HG03175 (cell line): ENCODE measurements around the gene PARP6.
A peak's percentile ranks its signal among the peaks of the same experiment; 100 is the strongest.

Experiments
- ATAC-seq: cut with Tn5 transposase; IDR thresholded peaks from one replicate; pipeline ENCODE4 v1.9.1; 2021; ENCODE audit warnings: mild to moderate bottlenecking, moderate library complexity; ENCODE audit not compliant: unreplicated experiment

PARP6 gene, protein sequence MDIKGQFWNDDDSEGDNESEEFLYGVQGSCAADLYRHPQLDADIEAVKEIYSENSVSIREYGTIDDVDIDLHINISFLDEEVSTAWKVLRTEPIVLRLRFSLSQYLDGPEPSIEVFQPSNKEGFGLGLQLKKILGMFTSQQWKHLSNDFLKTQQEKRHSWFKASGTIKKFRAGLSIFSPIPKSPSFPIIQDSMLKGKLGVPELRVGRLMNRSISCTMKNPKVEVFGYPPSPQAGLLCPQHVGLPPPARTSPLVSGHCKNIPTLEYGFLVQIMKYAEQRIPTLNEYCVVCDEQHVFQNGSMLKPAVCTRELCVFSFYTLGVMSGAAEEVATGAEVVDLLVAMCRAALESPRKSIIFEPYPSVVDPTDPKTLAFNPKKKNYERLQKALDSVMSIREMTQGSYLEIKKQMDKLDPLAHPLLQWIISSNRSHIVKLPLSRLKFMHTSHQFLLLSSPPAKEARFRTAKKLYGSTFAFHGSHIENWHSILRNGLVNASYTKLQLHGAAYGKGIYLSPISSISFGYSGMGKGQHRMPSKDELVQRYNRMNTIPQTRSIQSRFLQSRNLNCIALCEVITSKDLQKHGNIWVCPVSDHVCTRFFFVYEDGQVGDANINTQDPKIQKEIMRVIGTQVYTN

DNA sequence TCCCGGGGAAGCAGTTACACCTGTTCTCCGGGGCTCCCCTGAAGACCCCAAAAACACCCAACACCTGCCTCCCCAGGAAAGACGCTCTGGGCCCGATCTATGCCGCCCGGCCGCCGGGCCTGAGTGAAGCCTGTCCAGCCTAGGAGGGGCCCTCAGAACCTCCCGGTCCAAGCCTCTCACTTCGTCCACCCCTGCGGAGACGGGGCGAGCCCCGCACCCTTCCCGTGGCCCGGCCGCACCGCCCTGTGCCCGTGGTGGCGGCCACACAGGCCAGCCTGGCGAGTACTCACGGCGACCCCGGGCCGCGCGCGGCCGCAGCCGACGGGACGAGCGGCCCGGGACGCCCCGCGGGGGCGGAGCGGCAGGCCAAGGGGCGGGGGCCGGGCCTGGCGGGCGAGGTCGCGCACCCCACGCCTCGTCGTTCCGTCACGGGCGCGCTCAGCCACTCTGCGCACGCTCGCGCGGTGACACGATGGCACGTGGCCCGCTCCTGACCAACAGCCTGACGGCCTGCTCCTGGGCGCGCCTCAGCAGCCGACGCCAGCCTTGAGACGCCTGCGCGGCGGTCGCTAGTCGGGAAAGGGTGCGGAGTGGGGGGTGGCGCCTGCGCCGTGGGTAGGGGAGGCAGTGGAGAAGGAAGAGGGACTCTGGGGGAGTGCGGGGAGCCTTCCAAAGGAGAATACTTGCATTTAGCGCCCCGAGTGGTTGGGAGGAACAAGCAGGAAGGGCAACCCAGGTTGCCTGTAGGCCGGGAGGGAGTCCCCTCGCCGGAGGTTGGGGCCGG lies at the start of gene PARP6:
Gene PARP6, minus strand, starts transcription at position 342 of the 784 bp plus-strand sequence. CDS start 5,077 bp downstream, outside the sequence.
- peak; percentile 96 for ATAC-seq

DNA sequence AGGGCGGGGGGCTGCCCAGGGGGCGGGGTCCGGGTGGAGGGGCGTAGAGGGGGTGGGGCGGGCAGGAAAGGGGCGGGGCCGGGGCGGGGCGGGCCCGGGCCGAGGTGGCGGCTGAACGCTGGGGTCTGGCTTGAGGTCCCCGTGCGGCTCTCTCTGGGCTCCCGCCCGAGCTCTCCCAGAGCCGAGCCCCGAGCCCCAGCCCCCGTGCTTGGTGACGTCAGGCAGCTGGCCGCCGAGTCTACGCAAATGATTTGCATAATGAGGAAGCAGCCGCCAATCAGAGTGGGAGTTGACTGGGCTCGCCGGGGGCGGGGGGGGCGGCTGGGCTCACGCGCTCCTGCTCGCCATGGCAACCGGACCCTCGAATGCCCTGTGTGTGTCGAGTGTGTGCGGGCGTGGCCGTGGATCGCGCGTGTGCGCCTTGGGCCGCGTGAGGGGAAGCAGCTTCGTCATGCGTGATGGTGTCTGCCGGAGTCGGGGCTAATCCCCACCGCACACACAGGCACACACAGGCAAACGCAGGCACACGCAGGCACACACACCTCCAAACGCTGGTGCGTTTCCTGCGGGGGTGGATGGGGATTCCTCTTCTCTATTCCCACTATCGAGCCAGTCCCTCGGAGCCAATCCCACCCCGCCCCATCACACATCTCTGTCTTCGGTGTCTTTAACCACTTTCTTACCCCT lies 47.8 kb upstream of the PARP6 start, which contains the start of gene CELF6:
Gene CELF6, minus strand, starts transcription at position 173 of the 687 bp plus-strand sequence. CDS start 283 bp downstream, outside the sequence.
- peak; percentile 75 for ATAC-seq

DNA sequence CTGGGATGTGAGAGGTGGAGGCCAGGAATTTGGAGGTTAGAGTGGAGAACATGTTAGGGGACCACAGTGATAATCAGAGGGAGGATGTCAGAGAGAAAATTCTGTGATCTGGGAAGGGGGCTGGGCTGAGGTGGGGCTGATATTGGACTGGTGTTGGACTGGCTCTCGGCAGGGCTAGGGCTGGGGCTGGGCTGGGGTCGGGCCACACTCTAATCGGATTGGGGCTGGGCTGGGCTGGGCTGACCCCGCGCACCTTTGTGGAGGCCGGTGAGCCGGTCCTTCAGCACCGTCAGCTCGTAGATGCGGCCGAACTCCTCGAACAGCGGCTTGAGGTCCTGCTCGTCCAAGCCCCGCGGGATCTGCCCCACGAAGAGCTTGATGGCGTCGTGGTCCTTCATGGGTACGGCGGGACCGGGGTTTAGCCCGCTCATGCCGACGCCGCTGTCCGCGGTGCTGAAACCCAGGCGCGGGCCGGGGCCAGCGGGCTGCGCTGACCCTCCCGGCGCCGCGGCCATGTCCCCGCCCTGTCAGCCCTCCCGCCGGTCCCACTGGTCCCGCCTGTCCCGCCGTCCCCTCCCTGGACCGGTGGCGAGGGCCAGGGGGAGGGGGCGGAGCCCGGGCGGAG lies 47.1 kb upstream of the PARP6 start:
- ATAC-seq, result peak; percentile 13

DNA sequence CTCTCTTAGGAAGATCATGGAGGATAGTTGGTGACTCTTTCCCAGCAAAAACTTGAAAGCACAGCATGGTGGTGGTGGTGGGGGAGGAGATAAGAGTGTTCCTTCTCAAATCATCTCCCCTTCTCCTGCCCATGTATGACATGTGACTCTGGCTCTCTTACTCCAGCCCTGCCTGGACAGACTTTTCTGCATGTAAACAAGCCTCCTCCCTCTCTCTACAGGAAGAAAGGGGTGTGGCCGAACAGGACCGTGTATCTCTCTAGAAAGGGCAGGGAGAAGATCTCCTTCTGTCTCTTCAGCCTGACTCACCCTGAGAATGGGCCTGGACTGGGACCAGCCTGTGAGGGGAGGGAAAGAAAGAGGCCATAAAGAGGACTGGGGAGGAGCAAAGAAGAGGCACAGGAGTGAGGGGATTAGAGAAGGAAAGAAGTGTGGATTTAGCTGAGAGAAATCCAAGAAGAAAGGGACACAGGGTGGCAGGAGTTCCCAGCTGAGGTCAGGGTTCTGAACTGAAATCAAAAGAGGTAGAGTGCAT lies 46.1 kb upstream of the PARP6 start:
- ATAC-seq, result no peak

DNA sequence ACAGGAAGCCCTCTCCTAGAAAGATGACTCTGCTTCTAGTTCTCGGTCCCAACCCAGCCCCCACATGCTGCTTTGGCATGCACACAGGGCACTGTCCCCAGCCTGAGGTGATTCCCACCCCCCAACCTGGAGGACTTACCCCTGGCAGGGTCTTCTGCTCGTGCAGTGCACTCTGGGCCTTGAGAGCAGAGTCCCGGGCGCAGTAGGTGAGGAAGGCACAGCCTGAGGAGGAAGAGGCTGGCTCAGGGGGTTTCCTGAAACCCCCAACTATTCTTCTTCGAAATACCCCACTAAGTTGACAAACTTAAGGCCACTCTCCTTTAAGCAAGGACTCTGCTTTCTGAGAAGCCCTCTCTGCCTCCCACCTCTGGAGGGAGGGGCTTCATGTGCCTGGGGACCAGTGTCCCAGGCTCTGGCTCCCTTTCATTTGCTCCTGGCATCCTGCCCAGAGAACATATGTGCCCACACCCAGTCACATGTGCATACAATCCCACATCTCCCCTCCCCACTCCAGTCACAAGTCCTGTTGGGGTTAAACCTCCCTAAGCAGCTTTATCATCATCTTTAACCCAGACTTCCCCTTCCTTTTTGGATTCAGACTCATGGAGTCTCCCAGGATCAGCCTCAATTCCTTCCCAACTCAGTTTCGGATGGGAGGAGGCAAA lies 43.5 kb upstream of the PARP6 start:
- ATAC-seq, result no peak

DNA sequence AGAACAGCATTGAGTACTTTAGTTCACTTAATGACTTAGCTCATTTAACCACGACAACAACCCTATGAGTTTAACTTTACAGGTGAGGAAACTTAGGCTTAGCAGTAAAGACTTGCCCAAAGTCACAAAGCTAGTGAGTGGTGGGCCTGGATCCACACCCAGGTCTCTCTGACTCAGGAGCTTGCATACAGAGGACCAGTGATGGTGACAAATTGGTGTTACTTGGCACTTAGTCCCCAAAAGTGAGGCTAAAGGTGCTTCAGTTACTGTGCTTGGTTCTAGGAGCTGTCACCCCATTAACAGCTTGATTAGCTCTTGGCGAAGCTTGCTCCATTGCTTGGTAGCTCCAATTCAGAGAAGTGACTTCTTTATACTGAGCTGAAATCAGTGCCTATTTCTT lies 41.5 kb upstream of the PARP6 start:
- ATAC-seq, result no peak

DNA sequence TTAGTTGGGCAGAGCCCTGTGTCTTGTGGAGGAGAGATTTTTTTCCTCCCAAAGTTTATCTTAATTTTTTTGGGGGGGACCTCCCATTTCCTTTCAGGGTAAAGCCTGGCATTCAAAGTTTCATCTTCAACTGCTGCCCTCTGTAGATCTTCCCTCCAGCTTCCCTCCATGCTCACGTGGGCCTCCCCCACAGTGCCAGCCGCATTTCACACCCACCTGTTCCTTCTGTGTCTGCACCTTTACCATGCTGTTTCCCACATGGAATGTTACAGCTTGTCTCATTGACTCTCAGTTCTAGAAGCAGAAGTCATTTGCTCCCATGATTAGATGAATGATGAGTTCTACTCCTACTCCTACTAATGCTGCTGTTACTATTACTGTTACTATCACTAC lies 41.1 kb upstream of the PARP6 start:
- ATAC-seq, result no peak

DNA sequence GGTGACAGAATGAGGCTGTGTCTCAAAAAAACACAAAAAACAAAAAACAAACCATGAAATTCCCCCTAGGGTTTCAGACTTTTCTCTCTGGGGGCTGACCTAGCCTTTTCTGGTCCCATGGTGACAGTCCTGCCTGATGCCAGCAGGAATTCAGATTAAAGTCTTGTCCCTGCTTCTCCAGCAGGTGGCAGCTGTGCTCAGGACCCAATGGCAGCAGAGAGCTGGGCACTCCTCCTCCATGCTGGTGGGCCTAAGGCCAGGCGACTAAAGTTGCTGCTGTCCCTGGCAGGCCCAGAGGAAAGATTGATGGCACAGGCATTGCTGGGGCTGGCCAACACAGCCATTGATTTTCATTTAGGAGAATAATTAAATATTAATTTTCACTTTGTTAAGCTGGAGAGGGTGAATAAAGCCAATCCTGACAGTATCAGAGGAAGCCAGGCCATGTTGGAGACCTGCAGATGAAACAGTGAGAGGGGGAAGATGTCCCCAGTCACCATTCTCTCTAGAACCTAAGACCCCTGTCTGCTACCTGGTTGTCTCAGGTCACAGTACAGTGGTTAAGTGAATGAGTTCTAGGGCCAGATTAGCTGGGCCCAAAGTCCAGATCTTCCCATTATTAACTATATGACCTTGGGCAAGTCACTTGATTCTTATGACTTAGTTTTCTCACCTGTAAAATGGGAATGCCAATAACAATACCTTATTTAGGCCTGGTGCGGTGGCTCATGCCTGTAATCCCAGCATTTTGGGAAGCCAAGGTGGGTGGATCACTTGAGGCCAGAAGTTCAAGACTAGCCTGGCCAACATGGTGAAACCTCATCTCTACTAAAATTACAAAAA lies 40.5 kb upstream of the PARP6 start:
- ATAC-seq, result peak; percentile 79

DNA sequence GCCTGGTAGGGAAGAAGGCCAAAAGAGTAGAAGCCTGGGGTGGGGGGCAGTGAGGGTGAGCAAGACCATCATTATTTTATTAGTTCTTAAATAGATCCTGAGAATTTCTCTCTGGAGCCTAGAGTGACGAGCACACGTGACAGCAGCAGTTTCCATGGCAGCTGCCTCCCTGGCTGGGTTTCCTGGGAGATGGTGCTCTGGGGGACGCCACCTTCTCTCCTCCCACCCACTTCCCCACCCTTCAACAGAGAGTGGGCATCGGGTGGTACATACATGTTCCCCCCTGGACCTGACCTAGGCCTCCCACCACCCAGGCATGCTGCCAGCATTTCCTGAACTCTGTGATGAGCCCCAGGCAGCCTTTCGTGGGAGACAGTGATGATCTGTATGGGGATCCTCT lies 34.7 kb upstream of the PARP6 start:
- ATAC-seq, result no peak

DNA sequence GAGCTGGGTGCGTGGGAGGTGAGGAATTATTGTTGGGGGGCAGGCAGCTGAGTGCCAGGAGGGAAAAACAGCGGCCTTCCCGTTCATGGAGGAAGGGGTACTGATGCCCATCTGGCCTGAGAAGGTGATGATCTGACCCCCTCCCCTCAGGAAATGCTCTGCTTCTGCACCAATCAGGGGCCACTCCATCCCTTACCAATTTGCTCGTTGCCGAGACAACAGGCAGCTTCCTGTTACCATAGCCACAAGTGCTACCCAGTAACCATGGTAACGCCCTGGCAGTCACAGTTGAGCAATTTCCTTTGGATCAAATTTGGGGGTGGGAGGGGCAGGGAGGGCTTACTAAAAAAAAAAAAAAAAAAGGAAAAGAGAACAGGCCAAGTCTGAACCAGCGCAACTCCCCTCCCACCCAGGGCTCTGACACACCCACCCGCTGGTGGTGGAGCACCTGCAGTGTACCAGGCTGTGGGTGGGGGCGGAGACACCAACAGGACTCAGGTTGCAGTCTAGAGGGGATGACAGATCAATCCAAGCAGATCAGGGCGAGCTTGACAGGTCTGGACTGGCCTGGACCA lies 33.9 kb upstream of the PARP6 start:
- ATAC-seq, result no peak

DNA sequence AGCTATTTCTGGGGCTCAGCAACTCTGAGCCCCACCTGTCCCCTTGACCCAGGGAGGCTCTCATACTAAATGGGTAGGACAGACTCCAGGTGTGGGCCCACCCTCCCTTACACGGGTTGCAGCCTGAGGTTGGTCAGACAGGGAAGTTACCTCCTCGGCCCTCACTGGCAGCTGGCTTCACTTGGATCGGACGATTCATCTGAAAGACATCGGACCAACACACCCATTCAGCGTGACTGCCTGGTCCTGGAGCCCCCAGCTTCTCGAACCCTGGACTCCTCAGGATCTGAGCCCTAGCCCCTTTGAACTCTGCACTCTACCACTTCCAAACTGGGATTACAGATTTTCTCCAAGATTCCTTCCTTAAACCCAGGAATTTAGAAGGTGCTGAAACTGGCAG lies 32.2 kb upstream of the PARP6 start:
- no peak for ATAC-seq

DNA sequence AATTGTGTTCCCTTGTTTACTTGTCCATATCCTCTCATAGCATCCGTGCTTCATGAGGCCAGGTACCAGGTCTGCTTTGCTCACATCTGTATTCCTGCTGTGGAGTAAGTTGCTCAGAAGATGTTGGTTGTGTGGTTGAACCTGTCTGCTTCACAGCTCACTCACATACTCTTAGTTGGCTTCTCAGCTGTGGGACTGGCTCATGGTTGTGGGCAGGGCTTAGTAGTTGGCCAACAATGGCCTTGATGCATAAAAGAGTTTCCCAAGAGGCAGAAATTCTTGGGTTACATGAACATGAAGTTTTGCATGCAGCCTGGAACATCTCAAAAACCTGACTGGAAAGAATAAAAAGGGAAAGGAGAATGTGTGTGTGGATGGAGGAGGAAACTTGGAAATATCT lies 30.6 kb upstream of the PARP6 start:
- ATAC-seq, result no peak

DNA sequence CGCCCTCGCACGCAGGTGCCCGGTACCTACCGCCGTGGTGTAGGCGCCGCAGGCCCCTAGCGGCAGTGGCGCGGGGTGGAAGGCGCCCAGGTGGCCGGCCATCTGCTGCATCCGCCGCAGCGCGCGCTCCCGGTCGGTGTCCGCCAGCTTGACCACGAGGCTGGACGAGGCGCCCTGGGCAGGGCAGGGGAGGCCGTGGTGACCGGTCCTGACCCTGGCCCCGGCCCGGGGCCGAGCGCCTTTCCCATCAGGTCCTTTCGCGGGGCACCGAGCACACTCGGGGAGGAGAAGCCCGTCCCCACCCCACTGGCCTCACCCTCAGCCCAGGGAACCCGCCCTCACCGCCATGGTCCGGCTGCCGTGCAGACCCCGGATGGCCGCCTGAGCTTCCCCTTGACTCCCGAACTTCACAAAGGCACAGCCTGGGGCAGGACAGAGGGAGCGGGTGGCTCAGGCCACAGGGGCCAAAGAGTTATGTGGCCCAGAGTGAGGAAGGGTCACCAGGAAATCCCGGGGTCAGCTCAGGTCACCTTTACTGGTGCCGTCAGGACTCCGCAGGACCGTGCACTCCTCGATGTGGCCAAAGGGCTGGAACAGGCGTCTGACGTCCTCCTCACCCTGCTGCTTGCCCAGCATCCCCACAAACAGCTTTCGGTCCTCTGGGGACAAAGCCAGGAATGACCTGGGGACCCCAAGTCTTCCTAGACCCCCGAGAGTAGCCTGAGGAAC lies 17.4 kb upstream of the PARP6 start:
- ATAC-seq, result no peak

DNA sequence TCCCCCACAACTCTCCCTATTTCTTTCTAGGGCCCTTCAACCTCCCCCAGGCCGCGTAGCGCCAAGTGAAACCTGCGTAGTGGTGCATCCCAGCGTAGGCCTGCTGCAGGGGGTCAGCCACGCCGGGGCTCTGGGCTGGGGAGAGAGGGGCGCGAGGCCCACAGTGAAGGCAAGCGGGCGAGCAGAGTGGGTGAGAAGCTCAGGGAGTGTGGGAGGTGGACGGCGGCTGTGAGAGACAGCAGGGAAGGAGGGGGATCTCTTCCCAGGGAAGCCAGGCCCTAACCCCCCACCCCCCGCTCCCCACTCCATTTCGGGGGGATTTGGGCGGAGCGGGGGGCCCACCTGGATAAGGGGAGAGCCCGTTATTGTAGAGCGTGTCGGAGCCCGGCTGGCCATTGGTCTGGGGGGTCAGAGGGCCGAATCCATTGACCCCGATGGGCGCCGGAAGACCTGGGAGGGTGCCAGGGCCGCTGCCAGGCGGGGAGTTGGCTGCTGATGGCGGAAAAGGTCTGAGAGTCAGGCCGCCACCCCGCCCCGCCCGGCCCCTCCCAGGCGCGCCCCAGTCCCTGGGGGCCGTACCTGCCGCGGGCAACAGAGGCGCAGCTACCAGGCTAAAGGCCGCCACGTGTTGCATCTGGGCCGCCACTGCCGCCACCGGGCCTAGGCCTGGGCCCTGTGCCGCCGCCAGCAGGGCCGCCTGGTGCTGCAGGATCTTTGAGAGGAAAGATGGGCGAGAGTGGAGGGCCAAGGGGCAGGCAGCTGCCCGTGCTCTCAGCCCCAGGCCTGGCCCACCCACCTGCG lies 16.6 kb upstream of the PARP6 start:
- ATAC-seq, result no peak

DNA sequence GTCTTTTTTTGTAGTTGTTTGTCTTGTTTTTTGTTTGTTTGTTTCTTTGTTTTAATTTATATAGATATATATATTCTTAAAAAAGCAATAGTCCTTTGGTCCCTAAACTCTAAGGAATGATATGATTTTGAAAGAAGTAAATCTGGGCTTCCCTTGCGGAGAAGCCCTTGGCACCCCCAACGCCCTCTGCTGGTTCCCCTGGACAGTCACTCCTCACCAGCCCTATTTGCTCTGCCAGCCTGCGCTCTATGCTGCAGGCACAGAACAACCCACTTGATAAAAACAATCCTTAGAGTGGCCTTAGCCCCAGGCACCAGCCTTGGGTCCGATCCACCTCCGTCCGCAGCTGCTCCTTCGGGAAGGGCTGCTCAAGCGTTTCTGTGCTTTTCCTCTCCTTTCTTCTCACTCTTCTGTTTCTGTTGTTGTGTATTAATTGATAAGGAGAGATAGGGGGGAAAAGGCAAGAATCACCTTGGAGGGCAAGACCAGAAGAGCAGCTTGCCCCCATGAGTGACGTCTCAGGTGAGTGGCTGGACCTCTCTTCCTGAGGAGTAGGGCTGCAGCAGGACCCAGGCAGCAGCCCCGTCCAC lies 13.7 kb upstream of the PARP6 start:
- no peak for ATAC-seq

DNA sequence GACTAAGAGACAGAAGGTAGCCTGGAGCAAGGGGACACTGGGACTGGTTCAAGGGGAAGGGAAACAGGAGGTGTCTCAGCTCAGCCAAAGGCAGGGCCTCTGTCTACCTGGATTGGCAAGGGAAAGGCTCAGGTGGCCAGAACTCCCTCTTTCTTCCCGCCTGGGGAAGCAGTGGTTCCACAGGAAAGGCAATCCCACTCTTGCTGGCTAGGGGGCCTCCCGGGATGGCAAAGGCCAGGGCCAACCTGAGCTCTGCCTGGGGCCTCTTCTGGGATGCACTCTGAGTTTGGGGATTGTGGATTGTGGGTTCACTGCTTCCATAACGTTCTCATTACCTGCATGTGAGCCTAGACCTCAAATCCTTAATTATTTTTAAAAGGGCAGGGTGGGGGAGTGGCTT lies 13.0 kb upstream of the PARP6 start:
- no peak for ATAC-seq

DNA sequence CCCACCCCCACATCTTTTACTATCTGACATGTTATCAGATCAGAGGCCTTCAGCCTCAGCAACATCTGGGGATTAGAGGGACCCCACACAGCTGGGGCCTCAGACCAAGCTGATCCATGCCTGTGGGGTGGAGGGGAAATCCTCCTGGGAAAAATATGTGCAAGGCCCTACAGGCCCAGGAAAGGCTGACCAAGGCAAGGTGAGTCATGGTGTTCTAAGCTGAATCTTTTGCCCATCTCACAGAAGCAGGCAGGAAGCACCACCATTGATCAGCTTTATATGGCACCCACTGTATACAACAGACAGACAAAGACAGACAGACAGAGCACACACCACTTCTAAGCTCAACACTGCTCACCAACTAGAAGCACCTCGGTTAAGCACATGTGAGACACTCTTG lies 12.4 kb upstream of the PARP6 start:
- no peak for ATAC-seq
